ENCODE data around the gene NPAS2.

DNA sequence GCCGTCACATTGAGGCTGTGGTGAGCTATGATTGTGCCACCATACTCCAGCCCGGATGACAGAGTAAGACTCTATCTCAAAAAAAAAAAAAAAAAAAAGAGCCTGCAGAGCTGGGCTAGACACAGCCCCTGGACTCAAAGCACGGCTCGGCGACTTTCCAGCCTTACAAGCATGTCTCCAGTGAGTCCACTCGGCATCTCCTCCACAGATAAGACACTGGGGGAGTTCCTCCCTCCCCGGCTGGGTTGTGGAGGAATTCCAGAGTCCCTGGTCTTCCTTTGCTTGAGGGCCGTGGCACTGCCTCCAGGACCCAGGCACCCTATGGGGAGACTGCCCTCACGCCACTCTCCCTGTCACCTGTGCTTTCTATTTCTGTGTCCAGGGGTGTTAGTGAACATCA, 151.3 kb downstream of the NPAS2 start:
- no peak for TF ChIP-seq RAD21 (IDR thresholded peaks at IDR 0.05 in 1 of 2, conservative IDR thresholded peaks at IDR 0.05 in 1 of 2; ENCODE audit: low read depth in 2 of 2, low read length in 2 of 2)
- TF ChIP-seq JUND (IDR thresholded peaks at IDR 0.05; ENCODE audit: low read length), result no peak
- no peak for TF ChIP-seq CTCF (IDR thresholded peaks at IDR 0.05; ENCODE audit: control extremely low read depth in 1 of 3, insufficient read depth in 1 of 3, low read depth in 1 of 3, low read length in 3 of 3)

Measured in H1 (cell line).